ENCODE measurements around the gene CLMP.

DNA sequence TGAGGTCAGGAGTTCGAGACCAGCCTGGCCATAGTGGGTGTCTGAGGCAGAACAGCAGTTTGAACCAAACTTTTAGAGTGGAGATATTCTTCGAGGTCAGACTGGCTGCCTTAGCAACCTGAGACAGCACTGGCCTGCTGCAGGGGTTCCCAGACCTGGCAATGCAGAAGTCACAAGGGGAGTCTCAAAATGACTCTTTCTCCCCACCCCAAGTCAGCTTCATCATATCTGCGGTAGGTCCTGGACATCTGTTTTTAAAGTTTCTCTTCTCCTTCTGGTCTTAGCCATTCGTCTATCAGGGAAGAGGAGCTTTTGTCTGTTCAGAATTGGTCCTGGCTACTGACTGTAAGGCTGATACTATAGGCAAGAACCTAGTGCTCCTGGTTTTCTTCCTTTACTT, 14.5 kb upstream of the CLMP start:
- TF ChIP-seq, protein P1, sequence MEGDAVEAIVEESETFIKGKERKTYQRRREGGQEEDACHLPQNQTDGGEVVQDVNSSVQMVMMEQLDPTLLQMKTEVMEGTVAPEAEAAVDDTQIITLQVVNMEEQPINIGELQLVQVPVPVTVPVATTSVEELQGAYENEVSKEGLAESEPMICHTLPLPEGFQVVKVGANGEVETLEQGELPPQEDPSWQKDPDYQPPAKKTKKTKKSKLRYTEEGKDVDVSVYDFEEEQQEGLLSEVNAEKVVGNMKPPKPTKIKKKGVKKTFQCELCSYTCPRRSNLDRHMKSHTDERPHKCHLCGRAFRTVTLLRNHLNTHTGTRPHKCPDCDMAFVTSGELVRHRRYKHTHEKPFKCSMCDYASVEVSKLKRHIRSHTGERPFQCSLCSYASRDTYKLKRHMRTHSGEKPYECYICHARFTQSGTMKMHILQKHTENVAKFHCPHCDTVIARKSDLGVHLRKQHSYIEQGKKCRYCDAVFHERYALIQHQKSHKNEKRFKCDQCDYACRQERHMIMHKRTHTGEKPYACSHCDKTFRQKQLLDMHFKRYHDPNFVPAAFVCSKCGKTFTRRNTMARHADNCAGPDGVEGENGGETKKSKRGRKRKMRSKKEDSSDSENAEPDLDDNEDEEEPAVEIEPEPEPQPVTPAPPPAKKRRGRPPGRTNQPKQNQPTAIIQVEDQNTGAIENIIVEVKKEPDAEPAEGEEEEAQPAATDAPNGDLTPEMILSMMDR (IDR thresholded peaks at IDR 0.05; ENCODE audit: low read depth, low read length, poor library complexity, severe bottlenecking), result no peak
- no peak for TF ChIP-seq EZH2phosphoT487 (IDR thresholded peaks at IDR 0.05; ENCODE audit: borderline replicate concordance, low read length)
